ENCODE data around the gene FTCD. TPM values are rescaled to one million over a fixed set of nuclear protein-coding genes. Genes with fewer than 3 reads are reported as not detected.

Gene FTCD
- total and polyA plus RNA-seq, 2 of the 8 experiments (the other 6 are each of a cell fraction or from before 2014, with no cell fraction given), result 3.3 to 4.9 TPM

DNA sequence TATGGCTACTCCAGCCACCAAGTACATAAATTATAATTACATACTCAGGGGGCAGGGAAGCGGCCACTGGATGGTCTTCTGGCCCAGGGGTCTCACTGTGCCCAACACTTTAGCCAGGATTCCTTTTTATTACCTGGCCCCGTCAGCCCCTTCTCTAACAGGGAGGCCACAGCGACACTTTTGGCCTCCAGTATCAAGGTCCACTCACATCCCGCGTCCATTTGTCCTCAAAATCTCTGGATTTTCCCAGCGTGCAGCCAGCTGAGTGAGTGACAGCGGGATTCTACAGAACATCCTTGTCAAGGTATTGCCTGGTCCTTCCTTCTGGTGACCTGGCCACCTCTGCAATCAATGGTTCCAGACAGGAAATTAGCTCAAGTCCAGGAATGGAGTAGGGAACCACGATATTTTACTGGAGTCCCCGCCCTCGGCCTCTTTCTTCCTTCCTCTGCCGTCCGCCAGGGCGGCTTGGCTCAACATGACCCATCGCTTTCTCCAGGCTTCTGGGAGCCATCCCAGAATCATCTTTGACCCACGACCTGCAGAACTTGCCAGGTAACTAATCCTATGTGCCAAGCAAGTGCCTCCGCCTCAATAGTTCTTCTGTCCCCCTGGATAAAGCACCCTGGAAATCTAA, 60.2 kb downstream of the FTCD start:
- H2AK5ac ChIP-seq (ENCODE audit: low read depth, low read length), result no peak overlapping the region
- no peak overlapping the region for H3K4ac ChIP-seq (replicated peaks; ENCODE audit: insufficient read length, low read depth, low read length)
- H2BK15ac ChIP-seq (ENCODE audit: low read length), result no peak overlapping the region
- DNase-seq (ENCODE audit: low read depth in 1 of 2, low spot score in 2 of 2) (no peak), FAIRE-seq (no peak)
- no peak overlapping the region for H3K27ac ChIP-seq (ENCODE audit: low read depth, low read length)
- H4K5ac ChIP-seq (ENCODE audit: insufficient read length, low read depth, low read length), result no peak overlapping the region
- peaks cover 0 to 4% (median 0%) of the 10 kb centered on the region in 4 experiments; a peak in 2 of 7 replicates for H3K4me1 ChIP-seq (replicated peaks in 1 of 4; ENCODE audit: control insufficient read depth in 3 of 4, insufficient read depth in 4 of 4, low read length in 3 of 4)
- H3K27me3 ChIP-seq (replicated peaks in 1 of 4; ENCODE audit: control insufficient read depth in 3 of 4, extremely low read depth in 1 of 4, insufficient read depth in 3 of 4, low read length in 3 of 4), result peaks cover 0 to 14% (median 9%) of the 10 kb centered on the region in 4 experiments; a peak in 6 of 7 replicates
- H2BK12ac ChIP-seq (ENCODE audit: low read depth, low read length), result no peak overlapping the region
- peaks cover 0 to 11% of the 10 kb centered on the region in 2 experiments for H4K20me1 ChIP-seq (replicated peaks in 1 of 2; ENCODE audit: control insufficient read depth in 1 of 2, insufficient read depth in 2 of 2, low read length in 2 of 2)
- H2BK120ac ChIP-seq (replicated peaks; ENCODE audit: low read depth, low read length), result no peak overlapping the region
- H4K91ac ChIP-seq (replicated peaks; ENCODE audit: insufficient read length, low read length), result no peak overlapping the region
- H3K14ac ChIP-seq (ENCODE audit: insufficient read length), result no peak overlapping the region
- whole genome bisulfite sequencing, 2 experiments (ENCODE audit: extremely low coverage in 1 of 2, insufficient coverage in 1 of 2, insufficient read length in 1 of 2, insufficient replicate concordance in 2 of 2, low coverage in 1 of 2, low lambda C conversion rate in 2 of 2, missing lambda C conversion rate in 1 of 2), result 88% methylated on average over 16 of the region's 16 CpGs; no CpG with 5 or more reads in 1 of the 2 experiments
- no peak overlapping the region for H2AFZ ChIP-seq (ENCODE audit: low read length)
- no peaks in the 10 kb centered on the region for H3K36me3 ChIP-seq (ENCODE audit: control insufficient read depth in 2 of 4, insufficient read depth in 4 of 4, low read length in 3 of 4)
- H3K9ac ChIP-seq (replicated peaks in 1 of 4; ENCODE audit: extremely low read depth in 1 of 4, low read depth in 3 of 4, low read length in 3 of 4), result no peak overlapping the region
- H3K79me2 ChIP-seq (ENCODE audit: control insufficient read depth in 1 of 2, insufficient read depth in 2 of 2, low read length in 2 of 2), result no peaks in the 10 kb centered on the region
- no peak overlapping the region for H3K56ac ChIP-seq (replicated peaks; ENCODE audit: insufficient read length, low read depth, low read length)
- TF ChIP-seq JUND (IDR thresholded peaks at IDR 0.05; ENCODE audit: low read length), result no peak
- TF ChIP-seq CBX5 (IDR thresholded peaks at IDR 0.05; ENCODE audit: low read depth, low read length), result no peak
- TF ChIP-seq NRF1 (IDR thresholded peaks at IDR 0.05; ENCODE audit: low read depth, low read length), result no peak
- TF ChIP-seq TAF1 (IDR thresholded peaks at IDR 0.05; ENCODE audit: low read depth, low read length), result no peak
- TF ChIP-seq SUZ12 (IDR thresholded peaks at IDR 0.05; ENCODE audit: low read length), result no peak
- no peak for TF ChIP-seq SP4 (IDR thresholded peaks at IDR 0.05; ENCODE audit: low read length)
- no peak for TF ChIP-seq SIX5 (IDR thresholded peaks at IDR 0.05; ENCODE audit: low read depth, low read length)
- TF ChIP-seq SIN3A (conservative IDR thresholded peaks at IDR 0.05 in 1 of 2, IDR thresholded peaks at IDR 0.05 in 1 of 2; ENCODE audit: low read depth in 1 of 2, low read length in 2 of 2), result no peak
- no peak for TF ChIP-seq KDM5A (IDR thresholded peaks at IDR 0.05; ENCODE audit: low read length)
- H3K79me1 ChIP-seq (ENCODE audit: low read depth, low read length), result peaks cover 4% of the 10 kb centered on the region; the same call in 1 of the 2 replicates
- peaks cover 15% of the 10 kb centered on the region; the same call in 1 of the 2 replicates for H3K23me2 ChIP-seq (ENCODE audit: low read depth, low read length)
- H3K23ac ChIP-seq (ENCODE audit: insufficient read length), result no peak overlapping the region
- H2BK20ac ChIP-seq (ENCODE audit: low read length), result no peak overlapping the region
- CTCF ChIA-PET (ENCODE audit: partially characterized antibody), result no interaction called here
- H2BK5ac ChIP-seq (ENCODE audit: low read depth, low read length), result no peak overlapping the region
- peaks cover 16 to 30% of the 10 kb centered on the region in 2 experiments for H3K9me3 ChIP-seq (ENCODE audit: insufficient read depth in 2 of 2, low read depth in 1 of 2, low read length in 1 of 2)
- no peak overlapping the region for H3K18ac ChIP-seq (ENCODE audit: extremely low read depth, low read length)
- POLR2A ChIA-PET (ENCODE audit: partially characterized antibody), result no interaction called here
- H3K4me2 ChIP-seq (ENCODE audit: insufficient read depth in 1 of 2, low read depth in 2 of 2, low read length in 2 of 2), result no peak overlapping the region
- H4K8ac ChIP-seq (ENCODE audit: extremely low read depth, insufficient read depth, low read length), result no peak overlapping the region
- no peak overlapping the region for H3K4me3 ChIP-seq (ENCODE audit: extremely low read depth in 1 of 4, insufficient read depth in 2 of 4, low read depth in 3 of 4, low read length in 4 of 4)

All from H1 (cell line).